Umbilical cord (tissue), 2 donors: ENCODE measurements around the gene FRRS1. TPM values are rescaled to one million over a fixed set of nuclear protein-coding genes. Genes with fewer than 3 reads are reported as not detected.
"Not testable (repeated sequence)": the region's sequence is repeated elsewhere in the genome, so short reads cannot be mapped to it uniquely, and the experiment has no call there.

Experiments
- DNase-seq: peaks from one replicate; pipeline ENCODE4 v3.0.0-alpha.2; 2015; ENCODE audit warnings: low spot score
- total RNA-seq: library from RNA; depleted of rRNA; stranded (reverse); fragments of >200 nt; gene quantifications from one replicate; pipeline ENCODE4 v1.2.3, GENCODE V29; 2014; ENCODE audit warnings: low replicate concordance; ENCODE audit not compliant: insufficient read depth

The FRRS1 gene, protein sequence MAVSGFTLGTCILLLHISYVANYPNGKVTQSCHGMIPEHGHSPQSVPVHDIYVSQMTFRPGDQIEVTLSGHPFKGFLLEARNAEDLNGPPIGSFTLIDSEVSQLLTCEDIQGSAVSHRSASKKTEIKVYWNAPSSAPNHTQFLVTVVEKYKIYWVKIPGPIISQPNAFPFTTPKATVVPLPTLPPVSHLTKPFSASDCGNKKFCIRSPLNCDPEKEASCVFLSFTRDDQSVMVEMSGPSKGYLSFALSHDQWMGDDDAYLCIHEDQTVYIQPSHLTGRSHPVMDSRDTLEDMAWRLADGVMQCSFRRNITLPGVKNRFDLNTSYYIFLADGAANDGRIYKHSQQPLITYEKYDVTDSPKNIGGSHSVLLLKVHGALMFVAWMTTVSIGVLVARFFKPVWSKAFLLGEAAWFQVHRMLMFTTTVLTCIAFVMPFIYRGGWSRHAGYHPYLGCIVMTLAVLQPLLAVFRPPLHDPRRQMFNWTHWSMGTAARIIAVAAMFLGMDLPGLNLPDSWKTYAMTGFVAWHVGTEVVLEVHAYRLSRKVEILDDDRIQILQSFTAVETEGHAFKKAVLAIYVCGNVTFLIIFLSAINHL
- 36.1 TPM for total RNA-seq

GRCh38 chr1:99766378-99766800 is at the start of gene FRRS1:
TSS of gene FRRS1 (minus strand) at chr1:99766635. CDS start at chr1:99748768, 17,867 bp downstream.
- DNase-seq: peak; percentile 91

DNA sequence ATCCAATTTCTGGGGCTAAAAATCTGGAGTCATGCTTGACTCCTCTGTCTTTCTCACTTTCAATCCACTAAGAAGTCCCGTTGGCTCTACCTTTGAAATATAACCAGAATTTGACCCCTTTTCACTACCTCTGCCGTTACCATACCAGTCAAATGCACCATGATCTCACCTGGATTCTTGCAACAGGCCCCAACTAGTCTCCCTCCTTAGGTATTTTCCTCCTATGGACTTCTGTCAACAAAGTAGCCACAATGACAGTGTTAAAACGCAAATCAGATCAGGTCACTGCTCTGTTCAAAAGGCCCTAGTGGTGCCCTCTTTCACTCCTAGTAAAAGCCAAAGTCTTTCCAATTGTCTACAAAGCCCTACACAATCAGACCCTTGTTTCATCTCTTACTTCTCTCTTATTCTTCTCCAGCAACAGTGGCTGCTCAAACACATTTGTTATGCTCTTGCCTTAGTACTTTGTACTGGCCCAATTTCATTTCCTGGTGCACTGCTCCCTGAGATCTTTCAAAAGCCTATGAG is 48.0 kb upstream of the FRRS1 start:
- no peak for DNase-seq

GRCh38 chr1:99811747-99812146 is 45.3 kb upstream of the FRRS1 start:
- no peak for DNase-seq

GRCh38 chr1:99811075-99811474 is 44.6 kb upstream of the FRRS1 start:
- DNase-seq: no peak

- peak; percentile 96 for DNase-seq
These were observed 42.1 kb upstream of the FRRS1 start for GRCh38 chr1:99808391-99809115.

GRCh38 chr1:99806882-99807281 is 40.4 kb upstream of the FRRS1 start:
- no peak for DNase-seq

- DNase-seq: no peak
These were observed 35.1 kb upstream of the FRRS1 start for GRCh38 chr1:99801584-99801983.

GRCh38 chr1:99793861-99794260 is 27.4 kb upstream of the FRRS1 start:
- DNase-seq: not testable (repeated sequence)

GRCh38 chr1:99789715-99790114 is 23.3 kb upstream of the FRRS1 start:
- no peak for DNase-seq

- DNase-seq: no peak
These were observed 22.5 kb upstream of the FRRS1 start for GRCh38 chr1:99788896-99789295.

DNA sequence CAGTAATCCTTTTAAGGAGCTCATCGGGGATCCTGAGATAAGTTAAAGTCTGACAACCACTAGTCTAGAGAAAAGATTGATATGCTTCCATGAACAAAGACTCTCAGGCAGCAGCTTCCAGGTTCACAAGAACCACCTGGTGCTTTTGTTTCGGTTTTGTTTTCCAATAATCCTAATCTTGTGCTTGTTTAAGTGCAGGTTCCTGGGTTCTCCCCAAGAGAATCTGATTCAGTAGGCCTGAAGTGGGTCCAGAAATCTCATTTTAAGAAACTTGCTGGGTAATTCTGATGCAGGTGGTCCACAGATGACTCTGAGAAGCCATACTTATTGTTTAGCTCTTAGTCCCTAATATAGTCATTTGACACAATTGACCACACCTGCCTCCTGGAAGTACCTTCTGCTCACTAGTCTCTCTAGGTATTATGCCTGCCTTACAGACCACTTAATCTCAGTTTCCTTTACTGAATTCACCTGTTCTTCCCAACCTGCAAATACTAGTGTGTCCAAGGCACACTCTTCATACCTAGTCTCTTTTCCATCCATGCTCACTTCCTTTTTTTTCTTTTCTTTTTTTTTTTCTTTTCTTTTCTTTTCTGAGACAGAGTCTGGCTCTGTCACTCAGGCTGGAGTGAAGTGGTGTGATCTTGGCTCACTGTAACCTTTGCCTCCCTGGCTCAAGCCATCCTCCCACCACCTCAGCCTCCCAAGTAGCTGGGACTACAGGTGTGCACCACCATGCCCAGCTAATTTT is 20.5 kb upstream of the FRRS1 start:
- no peak for DNase-seq

DNA sequence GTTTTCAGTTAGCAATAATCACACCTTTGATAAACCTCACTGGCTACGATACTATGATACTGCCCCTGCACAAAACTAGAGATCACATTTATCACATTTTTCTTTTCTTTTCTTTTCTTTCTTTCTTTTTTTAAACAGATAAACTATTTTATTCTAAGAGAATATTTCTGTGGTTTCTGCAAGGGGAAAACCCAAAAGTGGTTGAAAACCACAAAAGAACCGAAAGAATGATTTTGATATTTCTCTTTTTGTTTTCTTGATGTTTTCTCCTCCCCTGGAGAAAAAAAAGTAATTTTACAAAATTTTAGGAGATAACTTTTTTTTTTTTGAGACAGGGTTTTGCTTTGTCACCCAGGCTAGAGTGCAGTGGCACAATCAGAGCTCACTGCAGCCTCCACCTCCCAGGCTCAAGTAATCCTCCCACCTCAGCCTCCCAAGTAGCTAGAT is 18.4 kb upstream of the FRRS1 start:
- no peak for DNase-seq

DNA sequence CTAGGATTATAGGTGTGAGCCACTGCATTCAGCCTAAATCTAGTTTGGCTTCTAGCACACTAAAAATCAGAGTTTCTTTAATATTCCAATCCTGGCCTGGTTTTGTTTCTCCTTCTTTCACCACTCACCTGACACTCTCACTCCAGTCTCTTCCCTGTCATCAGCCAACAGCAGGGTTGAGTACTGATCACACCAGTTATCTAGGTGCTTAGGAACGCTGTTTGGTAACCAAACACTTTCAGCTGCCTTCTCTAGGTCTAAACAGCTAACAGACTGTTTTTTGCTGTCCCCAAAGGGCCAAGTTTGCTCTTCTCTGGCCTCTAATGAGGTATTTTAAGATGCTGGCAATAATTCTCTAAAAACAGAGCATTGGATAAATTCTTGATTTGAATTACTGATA is 17.7 kb upstream of the FRRS1 start:
- DNase-seq: no peak

DNA sequence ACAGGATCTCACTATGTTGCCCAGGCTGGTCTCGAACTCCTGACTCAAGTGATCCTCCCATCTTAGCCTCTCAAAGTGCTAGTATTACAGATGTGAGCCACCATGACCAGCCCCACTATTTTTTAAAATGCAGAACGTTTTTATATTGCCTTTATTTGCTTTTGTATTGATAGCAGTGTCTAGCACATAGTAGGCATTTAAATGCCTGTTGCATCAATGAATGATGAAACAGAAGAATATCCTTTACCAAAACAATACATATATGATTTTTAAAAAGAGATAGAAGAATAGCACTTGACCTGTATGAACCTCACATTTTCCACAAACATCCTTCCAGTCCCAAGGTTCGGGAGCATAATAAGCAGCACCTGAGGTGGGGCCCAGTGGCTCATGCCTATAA is 16.5 kb upstream of the FRRS1 start:
- DNase-seq: no peak

GRCh38 chr1:99782397-99782796 is 16.0 kb upstream of the FRRS1 start:
- DNase-seq: no peak

DNA sequence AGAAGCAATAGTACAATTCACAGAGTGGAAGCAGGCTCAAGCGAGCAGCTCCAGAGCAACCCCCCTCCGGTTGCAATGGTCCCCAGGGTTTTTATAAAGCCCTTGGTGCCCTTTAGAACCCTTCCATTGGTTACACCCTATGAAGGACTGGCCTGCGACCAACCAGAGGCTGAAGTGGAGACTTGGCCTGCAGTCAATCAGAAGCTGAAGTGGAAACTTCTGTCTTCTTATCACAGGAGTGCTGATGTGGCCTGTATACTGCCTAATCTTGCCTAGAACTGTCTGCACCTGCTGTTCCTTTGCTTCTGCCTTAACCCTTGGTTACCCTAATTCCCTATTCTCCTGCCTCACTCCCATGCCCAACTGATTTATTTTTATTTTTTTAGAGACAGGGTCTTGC is 15.4 kb upstream of the FRRS1 start:
- no peak for DNase-seq

DNA sequence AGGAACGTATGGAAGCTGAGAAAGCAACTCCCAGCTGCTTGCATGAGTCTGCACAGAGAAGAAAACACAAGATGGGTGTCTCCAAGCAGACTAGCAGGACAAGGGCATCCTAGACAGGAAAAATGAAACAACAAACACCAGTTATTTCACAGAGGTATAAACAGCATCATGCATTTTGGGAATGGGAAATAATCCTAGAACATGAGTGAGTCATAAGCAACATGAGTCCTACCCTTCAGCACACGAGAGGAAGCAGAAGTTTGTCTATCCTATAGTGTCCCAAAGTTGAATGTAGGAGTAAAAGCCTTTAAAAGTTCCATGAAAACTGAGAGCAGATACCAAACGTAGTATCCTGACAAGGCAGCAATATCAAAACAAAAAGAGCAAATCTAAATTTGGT is 11.3 kb upstream of the FRRS1 start:
- no peak for DNase-seq

- DNase-seq: no peak
These were observed 9.7 kb upstream of the FRRS1 start for GRCh38 chr1:99776120-99776519.

DNA sequence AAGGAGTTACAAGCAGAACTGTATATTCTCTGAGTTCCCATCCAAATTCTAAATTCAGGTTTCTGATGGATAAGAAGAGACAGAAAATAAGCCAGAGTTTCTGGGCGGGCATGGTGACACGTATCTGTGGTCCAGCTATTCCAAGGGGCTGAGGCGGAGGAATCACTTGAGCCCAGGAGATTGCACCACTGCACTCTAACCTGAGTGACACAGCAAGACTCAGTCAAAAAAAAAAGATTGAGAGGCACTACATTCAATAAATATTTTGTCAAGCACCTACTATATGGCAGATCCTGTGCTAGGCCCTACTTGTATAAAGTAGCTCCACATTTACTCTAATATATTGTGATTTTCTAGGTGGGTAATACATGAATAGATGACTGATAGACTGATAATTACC is 6.4 kb upstream of the FRRS1 start:
- peak; percentile 87 for DNase-seq

GRCh38 chr1:99771513-99771918 is 5.1 kb upstream of the FRRS1 start:
- DNase-seq: peak; percentile 73

GRCh38 chr1:99768524-99769245 is 2.2 kb upstream of the FRRS1 start:
- peak; percentile 93 for DNase-seq
